Astrocyte of the cerebellum (primary cell): ENCODE measurements around the gene AKT2.
"Not testable (repeated sequence)": the region's sequence is repeated elsewhere in the genome, so short reads cannot be mapped to it uniquely, and the experiment has no call there.

ENCODE experiments used
- DNase-seq: peaks from one replicate; pipeline ENCODE4 v3.0.0-alpha.2; 2011; ENCODE audit warnings: low read depth
- H3K4me3 ChIP-seq: 2 replicates; pipeline ENCODE4 v1.5.1; 2011; ENCODE audit warnings: mild to moderate bottlenecking, low read depth, low read length, moderate library complexity
- CTCF ChIP-seq: IDR thresholded peaks from 2 replicates; pipeline ENCODE4 v1.5.1; 2012; ENCODE audit warnings: low read length, low read depth, moderate library complexity, mild to moderate bottlenecking; ENCODE audit errors: missing control alignments
- in situ Hi-C: cut with HindIII; loops from 2 replicates; pipeline ENCODE4 v1.10.0; 2017; ENCODE audit warnings: low sequenced_read_pairs

AKT2 gene

GRCh38 chr19:40223135-40223822 is 61.9 kb downstream of the AKT2 start:
- no peak for DNase-seq
- TF ChIP-seq CTCF = no peak
- in situ Hi-C loops = no loop called here
- H3K4me3 ChIP-seq = no peak overlapping the region

GRCh38 chr19:40221858-40222619 is 63.1 kb downstream of the AKT2 start:
- TF ChIP-seq CTCF = peak; percentile 88
- DNase-seq = peak; percentile 89
- in situ Hi-C loops = no loop called here
- no peak overlapping the region for H3K4me3 ChIP-seq

DNA sequence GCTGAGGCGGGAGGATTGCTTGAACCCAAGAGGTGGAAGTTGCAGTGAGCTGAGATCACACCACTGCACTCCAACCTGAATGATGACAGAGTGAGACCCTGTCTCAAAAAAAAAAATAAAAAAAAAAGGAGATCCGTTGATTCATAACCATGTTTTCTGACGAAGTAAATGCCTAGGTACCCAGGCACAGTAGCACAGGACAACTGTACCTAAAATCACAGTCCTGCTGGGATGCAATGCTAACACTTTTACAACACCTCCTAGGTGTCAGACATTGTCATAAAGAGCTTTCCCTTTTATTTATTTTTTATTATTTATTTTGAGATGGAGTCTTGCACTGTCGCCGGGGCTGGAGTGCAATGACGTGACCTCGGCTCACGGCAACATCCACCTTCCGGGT is 64.5 kb downstream of the AKT2 start:
- TF ChIP-seq CTCF = no peak
- DNase-seq = no peak
- in situ Hi-C loops = no loop called here
- no peak overlapping the region for H3K4me3 ChIP-seq

DNA sequence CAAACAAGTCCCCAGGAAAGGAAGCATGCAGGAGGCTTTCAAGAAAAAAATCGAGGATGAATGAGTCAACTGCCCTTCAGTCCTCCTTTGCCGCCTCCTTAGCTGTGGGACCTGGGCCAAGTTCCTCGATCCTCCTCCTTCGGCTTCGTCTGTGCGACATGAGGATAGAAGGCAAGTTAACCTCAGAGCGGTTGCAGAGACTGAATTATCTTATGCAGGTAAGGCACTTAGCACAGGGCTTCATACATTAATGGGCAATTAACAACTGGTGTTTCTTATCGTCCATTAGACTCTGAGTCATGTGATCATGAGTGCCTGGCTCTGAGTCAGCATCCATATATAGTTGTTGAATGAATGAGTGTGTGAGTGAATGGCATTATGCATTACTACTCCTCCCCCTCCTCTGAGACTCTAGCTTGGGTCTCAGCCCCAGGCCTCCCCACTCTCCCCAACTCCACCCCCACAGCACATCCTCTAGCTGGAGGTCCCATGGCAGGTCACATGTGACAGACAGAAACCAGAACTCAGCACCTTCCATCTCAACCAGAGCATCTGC is 65.3 kb downstream of the AKT2 start:
- TF ChIP-seq CTCF = no peak
- H3K4me3 ChIP-seq = no peak overlapping the region
- in situ Hi-C loops = no loop called here
- no peak for DNase-seq

DNA sequence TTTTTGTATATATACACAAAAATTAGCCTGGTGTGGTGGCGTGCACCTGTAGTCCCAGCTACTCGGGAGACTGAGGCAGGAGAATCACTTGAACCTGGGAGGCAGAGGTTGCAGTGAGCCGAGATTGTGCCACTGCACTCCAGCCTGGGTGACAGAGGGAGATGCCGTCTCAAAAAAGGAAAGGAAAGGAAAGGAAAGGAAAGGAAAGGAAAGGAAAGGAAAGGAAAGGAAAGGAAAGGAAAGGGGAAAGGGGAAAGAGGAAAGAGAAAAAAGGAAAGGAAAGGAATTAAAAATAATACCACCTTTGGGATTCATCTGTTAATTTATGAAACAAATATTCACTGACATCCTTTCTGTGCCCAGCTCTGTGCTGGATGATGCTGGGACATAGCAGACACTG is 66.1 kb downstream of the AKT2 start:
- H3K4me3 ChIP-seq, DNase-seq, in situ Hi-C loops: not testable (repeated sequence)

GRCh38 chr19:40217934-40218890 is 66.9 kb downstream of the AKT2 start, which contains the start of gene TTC9B:
Gene TTC9B, minus strand, starts transcription at chr19:40218384. Its CDS starts 3 bp downstream, at chr19:40218381.
- no peak for TF ChIP-seq CTCF
- in situ Hi-C loops = no loop called here
- no peak for DNase-seq
- H3K4me3 ChIP-seq = no peak within 1 kb of the TSS
